ENCODE results near the gene SPACA4. TPM values are rescaled to one million over a fixed set of nuclear protein-coding genes. Genes with fewer than 3 reads are reported as not detected.

SPACA4 gene
- total and polyA plus RNA-seq, 9 of the 15 experiments (the other 6 are each of a cell fraction or from before 2014, with no cell fraction given), result not detected

DNA sequence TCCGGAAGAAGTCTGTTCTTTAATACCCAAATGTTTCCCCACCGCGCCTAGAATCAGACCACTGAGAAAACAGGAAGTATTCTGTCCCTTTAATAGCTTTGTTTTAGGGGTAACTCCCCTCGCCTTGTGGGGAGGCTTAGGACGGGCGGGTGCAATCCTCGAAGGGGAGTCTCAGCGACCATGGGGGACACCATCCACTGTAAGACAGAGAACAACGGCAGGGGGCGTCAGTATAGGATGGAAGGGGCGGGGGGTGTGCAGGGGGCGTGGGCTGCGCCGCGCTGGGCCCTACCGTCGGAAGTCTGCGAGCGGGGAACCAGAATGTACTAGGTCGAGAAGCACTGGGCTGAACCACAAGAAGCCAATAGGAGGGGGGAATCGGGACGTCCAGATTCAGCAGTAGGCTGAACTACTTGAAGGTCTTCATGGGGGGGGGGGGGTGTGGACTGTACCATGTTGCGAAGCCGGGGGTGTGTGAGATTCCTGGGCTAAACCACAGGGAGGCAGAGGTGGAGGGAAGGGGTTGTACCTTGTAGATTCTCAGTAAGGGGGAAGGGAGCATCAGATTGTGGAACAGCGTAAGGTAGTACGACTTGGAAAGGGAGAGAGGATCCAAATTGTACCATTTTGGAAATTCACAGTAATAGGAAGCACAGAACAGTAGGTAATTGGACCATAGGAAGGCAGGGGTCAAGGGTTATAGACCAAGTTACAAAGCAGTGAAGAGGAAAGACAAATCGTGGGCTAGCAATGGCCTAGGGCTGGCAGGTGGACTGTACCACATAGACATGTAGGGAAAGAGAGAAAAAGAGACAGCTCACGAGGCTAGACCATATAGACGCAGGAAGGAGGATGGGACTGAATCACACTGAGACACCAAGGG, 31.6 kb downstream of the SPACA4 start (continued):
- TF ChIP-seq, protein P1, sequence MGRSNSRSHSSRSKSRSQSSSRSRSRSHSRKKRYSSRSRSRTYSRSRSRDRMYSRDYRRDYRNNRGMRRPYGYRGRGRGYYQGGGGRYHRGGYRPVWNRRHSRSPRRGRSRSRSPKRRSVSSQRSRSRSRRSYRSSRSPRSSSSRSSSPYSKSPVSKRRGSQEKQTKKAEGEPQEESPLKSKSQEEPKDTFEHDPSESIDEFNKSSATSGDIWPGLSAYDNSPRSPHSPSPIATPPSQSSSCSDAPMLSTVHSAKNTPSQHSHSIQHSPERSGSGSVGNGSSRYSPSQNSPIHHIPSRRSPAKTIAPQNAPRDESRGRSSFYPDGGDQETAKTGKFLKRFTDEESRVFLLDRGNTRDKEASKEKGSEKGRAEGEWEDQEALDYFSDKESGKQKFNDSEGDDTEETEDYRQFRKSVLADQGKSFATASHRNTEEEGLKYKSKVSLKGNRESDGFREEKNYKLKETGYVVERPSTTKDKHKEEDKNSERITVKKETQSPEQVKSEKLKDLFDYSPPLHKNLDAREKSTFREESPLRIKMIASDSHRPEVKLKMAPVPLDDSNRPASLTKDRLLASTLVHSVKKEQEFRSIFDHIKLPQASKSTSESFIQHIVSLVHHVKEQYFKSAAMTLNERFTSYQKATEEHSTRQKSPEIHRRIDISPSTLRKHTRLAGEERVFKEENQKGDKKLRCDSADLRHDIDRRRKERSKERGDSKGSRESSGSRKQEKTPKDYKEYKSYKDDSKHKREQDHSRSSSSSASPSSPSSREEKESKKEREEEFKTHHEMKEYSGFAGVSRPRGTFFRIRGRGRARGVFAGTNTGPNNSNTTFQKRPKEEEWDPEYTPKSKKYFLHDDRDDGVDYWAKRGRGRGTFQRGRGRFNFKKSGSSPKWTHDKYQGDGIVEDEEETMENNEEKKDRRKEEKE (IDR thresholded peaks at IDR 0.05; ENCODE audit: borderline replicate concordance in 1 of 2, control insufficient read depth in 1 of 2, low read depth in 2 of 2, low read length in 1 of 2), result peak in 1 of 2 experiments; percentile 92; a peak in 2 of 4 replicates
- TF ChIP-seq NCOR1 (IDR thresholded peaks at IDR 0.05) (0 out of 2 replicates have a peak, but pooled peaks have one; percentile 40), ELF1 (tag; IDR thresholded peaks at IDR 0.05) (peak; percentile 84), PHF8 (IDR thresholded peaks at IDR 0.05; ENCODE audit: borderline replicate concordance, low read length) (peak; percentile 6; the same call in 1 of the 2 replicates), ZNF263 (CRISPR knock-in tag; IDR thresholded peaks at IDR 0.05; ENCODE audit: borderline replicate concordance) (peak; percentile 35; the same call in 1 of the 2 replicates), U2AF2 (optimal IDR thresholded peaks at IDR 0.05; ENCODE audit: low read depth, low read length) (no peak), HNRNPUL1 (IDR thresholded peaks at IDR 0.05; ENCODE audit: low read length) (no peak), ZNF431 (CRISPR knock-in tag; IDR thresholded peaks at IDR 0.05) (no peak), HDGF (IDR thresholded peaks at IDR 0.05) (peak; percentile 97), GATAD2B (IDR thresholded peaks at IDR 0.05; ENCODE audit: borderline replicate concordance) (no peak), POLR2G (IDR thresholded peaks at IDR 0.05; ENCODE audit: low read depth, low read length) (peak; percentile 37; the same call in 1 of the 2 replicates), CHD4 (IDR thresholded peaks at IDR 0.05; ENCODE audit: insufficient read depth, insufficient replicate concordance, low read depth, low read length, poor library complexity, severe bottlenecking) (no peak)
- TF ChIP-seq, protein P2, sequence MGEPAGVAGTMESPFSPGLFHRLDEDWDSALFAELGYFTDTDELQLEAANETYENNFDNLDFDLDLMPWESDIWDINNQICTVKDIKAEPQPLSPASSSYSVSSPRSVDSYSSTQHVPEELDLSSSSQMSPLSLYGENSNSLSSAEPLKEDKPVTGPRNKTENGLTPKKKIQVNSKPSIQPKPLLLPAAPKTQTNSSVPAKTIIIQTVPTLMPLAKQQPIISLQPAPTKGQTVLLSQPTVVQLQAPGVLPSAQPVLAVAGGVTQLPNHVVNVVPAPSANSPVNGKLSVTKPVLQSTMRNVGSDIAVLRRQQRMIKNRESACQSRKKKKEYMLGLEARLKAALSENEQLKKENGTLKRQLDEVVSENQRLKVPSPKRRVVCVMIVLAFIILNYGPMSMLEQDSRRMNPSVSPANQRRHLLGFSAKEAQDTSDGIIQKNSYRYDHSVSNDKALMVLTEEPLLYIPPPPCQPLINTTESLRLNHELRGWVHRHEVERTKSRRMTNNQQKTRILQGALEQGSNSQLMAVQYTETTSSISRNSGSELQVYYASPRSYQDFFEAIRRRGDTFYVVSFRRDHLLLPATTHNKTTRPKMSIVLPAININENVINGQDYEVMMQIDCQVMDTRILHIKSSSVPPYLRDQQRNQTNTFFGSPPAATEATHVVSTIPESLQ (CRISPR knock-in tag; IDR thresholded peaks at IDR 0.05), result no peak
- TF ChIP-seq, protein P3, sequence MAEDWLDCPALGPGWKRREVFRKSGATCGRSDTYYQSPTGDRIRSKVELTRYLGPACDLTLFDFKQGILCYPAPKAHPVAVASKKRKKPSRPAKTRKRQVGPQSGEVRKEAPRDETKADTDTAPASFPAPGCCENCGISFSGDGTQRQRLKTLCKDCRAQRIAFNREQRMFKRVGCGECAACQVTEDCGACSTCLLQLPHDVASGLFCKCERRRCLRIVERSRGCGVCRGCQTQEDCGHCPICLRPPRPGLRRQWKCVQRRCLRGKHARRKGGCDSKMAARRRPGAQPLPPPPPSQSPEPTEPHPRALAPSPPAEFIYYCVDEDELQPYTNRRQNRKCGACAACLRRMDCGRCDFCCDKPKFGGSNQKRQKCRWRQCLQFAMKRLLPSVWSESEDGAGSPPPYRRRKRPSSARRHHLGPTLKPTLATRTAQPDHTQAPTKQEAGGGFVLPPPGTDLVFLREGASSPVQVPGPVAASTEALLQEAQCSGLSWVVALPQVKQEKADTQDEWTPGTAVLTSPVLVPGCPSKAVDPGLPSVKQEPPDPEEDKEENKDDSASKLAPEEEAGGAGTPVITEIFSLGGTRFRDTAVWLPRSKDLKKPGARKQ (CRISPR knock-in tag; IDR thresholded peaks at IDR 0.05), result no peak
